Heart right ventricle (tissue), 16 donors: Measurements from ENCODE around the gene OSBPL5. TPM values are rescaled to one million over a fixed set of nuclear protein-coding genes. Genes with fewer than 3 reads are reported as not detected.

Experiments
- ATAC-seq, 8 donors: fragments of 200-7000 bp; cut with Tn5 transposase; one replicate each; pipeline ENCODE4 v1.9.1; 2020; ENCODE audit warnings: mild to moderate bottlenecking in 8 of 8, moderate library complexity in 8 of 8, moderate number of reproducible peaks in 1 of 8
- DNase-seq, 2 donors: peaks; one replicate each; pipeline ENCODE4 v3.0.0-alpha.2; 2020
- H3K27ac ChIP-seq, 10 donors: fragments of 200-600 bp; sonication (generic) in 2 of 10; one replicate each; pipeline versions ENCODE4 v1.5.0 to v1.8.0; 2020 to 2022; ENCODE audit warnings: mild to moderate bottlenecking in 3 of 10
- H3K27me3 ChIP-seq, 7 donors: fragments of 200-600 bp; one replicate each; pipeline ENCODE4 v1.8.0; 2021 to 2022; ENCODE audit warnings: mild to moderate bottlenecking in 2 of 7
- H3K36me3 ChIP-seq, 9 donors: fragments of 200-600 bp; sonication (generic) in 1 of 9; one replicate each; pipeline versions ENCODE4 v1.5.0 to v1.8.0; 2020 to 2022; ENCODE audit warnings: mild to moderate bottlenecking in 2 of 9
- H3K4me1 ChIP-seq, 9 donors: fragments of 200-600 bp; sonication (generic) in 1 of 9; one replicate each; pipeline versions ENCODE4 v1.5.0 to v1.8.0; 2020 to 2022; ENCODE audit warnings: mild to moderate bottlenecking in 4 of 9
- H3K4me3 ChIP-seq, 10 donors: fragments of 200-600 bp; sonication (generic) in 2 of 10; one replicate each; pipeline versions ENCODE4 v1.5.0 to v1.8.0; 2020 to 2022; ENCODE audit warnings: mild to moderate bottlenecking in 7 of 10, moderate library complexity in 2 of 10
- H3K9me3 ChIP-seq, 11 donors: fragments of 200-600 bp in 10 of 11; sonication (generic) in 2 of 11; one replicate each; pipeline versions ENCODE4 v1.5.0 to v1.8.0; 2013 to 2022; ENCODE audit warnings: mild to moderate bottlenecking in 2 of 11, control low read depth in 1 of 11, moderate library complexity in 1 of 11
- WGBS, 2 donors: extraction: QIAGEN DNeasy Blood & Tissue Kit; methylation state at CpG; one replicate each; pipeline ENCODE4 v1.1.7; 2013; ENCODE audit warnings: inconsistent platforms in 1 of 2; 5-methylcytosine and 5-hydroxymethylcytosine counted together
- intact Hi-C, 10 donors: fragments of 100-400 bp; cut with DNase I; formaldehyde crosslinking; loops; one replicate each; pipeline versions ENCODE4 v1.11.1 to v1.14.2; 2022
- polyA plus RNA-seq, 2 donors: library from polyadenylated mRNA; stranded (reverse); fragments of 200-250 nt; gene quantifications; one replicate each; pipeline ENCODE4 v1.2.3, GENCODE V29; 2013
- total RNA-seq, 10 donors: library from RNA; stranded (reverse); fragmentation: NEBNext Ultra II Directional in 3 of 10; extraction: Animal tissue kit (Norgen Biotek cat#: 25700) in 3 of 10; gene quantifications; one replicate each; pipeline versions ENCODE4 v1.2.1 to v1.2.4, GENCODE V29; 2021 to 2023
- TF ChIP-seq, protein P1 (sequence below), 9 donors: fragments of 200-600 bp; sonication (generic) in 2 of 9; IDR thresholded peaks; one replicate each; pipeline versions ENCODE4 v1.5.0 to v1.8.0; 2021 to 2022; ENCODE audit warnings: antibody characterized with exemption in 9 of 9, mild to moderate bottlenecking in 5 of 9, moderate library complexity in 1 of 9
- donor health status: Arrhythmogenic right ventricular cardiomyopathy.
- donor health status: ischemic (EF 13 %, LVEDD 7.1; RV severe dilation, severe dysfunction).
- donor health status: healthy with polysubstance abuse.
- donor health status: DM: no; HTN: yes; CAD: no.
- donor health status: DM: no; HTN: no; CAD: no.
- donor health status: ischemic (EF 25% LVEDD 6.9; RV normal size, moderate dysfunction).
- donor health status: ischemic (EF 25% LVEDD 5.7; RV mildly dilated, moderate dysfunction).
- donor health status: healthy.
- donor health status: DM: yes; HTN: yes; CAD: no.
- donor health status: Ischemic cardiomyopathy.
- donor health status: ischemic (EF 35%, LVEDD 5.7; RV mildly dilated, moderate dysfunction).
- donor health status: nonischemic (EF 11% LVEDD 7.7; RV severe dilation, severe dysfunction).
- donor health status: DM: yes; HTN: yes; CAD: no.
- donor health status: PGD.
- donor health status: ischemic (EF 29% LVEDD 5.4; RV normal size, mild dysfunction).
- donor health status: nonischemic (EF 23%, LVEDD 6.1; RV moderate dilation, normal function).

Gene OSBPL5
- total and polyA plus RNA-seq, 12 donors = 10.4 to 18.7 (median 15.5) TPM

GRCh38 chr11:3111466-3111865, 53.6 kb downstream of the OSBPL5 start:
- no peak for DNase-seq
- Histone ChIP-seq H3K4me1 (peaks cover 0 to 19% (median 0%) of the 10 kb centered on the region in 9 donors), H3K36me3 (peaks cover 0 to 88% (median 8%) of the 10 kb centered on the region in 9 donors), H3K4me3 (no peak overlapping the region), H3K27me3 (no peaks in the 10 kb centered on the region), H3K9me3 (peaks cover 0 to 14% (median 0%) of the 10 kb centered on the region in 11 donors), H3K27ac (no peak overlapping the region)
- intact Hi-C loops = loop anchor here in 7 of 10 donors (2.0 to 10.0 kb wide), 4 partner anchors 53 to 106 kb away; partner anchors contain the start of genes MRGPRG (in 2 of the 7) and OSBPL5 (in 1 of the 7)
- 90 to 91% methylated on average over 6 of the region's 6 CpGs for WGBS, 2 donors
- ATAC-seq = no peak
- TF ChIP-seq, protein P1, sequence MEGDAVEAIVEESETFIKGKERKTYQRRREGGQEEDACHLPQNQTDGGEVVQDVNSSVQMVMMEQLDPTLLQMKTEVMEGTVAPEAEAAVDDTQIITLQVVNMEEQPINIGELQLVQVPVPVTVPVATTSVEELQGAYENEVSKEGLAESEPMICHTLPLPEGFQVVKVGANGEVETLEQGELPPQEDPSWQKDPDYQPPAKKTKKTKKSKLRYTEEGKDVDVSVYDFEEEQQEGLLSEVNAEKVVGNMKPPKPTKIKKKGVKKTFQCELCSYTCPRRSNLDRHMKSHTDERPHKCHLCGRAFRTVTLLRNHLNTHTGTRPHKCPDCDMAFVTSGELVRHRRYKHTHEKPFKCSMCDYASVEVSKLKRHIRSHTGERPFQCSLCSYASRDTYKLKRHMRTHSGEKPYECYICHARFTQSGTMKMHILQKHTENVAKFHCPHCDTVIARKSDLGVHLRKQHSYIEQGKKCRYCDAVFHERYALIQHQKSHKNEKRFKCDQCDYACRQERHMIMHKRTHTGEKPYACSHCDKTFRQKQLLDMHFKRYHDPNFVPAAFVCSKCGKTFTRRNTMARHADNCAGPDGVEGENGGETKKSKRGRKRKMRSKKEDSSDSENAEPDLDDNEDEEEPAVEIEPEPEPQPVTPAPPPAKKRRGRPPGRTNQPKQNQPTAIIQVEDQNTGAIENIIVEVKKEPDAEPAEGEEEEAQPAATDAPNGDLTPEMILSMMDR (IDR thresholded peaks at IDR 0.05) = no peak

DNA sequence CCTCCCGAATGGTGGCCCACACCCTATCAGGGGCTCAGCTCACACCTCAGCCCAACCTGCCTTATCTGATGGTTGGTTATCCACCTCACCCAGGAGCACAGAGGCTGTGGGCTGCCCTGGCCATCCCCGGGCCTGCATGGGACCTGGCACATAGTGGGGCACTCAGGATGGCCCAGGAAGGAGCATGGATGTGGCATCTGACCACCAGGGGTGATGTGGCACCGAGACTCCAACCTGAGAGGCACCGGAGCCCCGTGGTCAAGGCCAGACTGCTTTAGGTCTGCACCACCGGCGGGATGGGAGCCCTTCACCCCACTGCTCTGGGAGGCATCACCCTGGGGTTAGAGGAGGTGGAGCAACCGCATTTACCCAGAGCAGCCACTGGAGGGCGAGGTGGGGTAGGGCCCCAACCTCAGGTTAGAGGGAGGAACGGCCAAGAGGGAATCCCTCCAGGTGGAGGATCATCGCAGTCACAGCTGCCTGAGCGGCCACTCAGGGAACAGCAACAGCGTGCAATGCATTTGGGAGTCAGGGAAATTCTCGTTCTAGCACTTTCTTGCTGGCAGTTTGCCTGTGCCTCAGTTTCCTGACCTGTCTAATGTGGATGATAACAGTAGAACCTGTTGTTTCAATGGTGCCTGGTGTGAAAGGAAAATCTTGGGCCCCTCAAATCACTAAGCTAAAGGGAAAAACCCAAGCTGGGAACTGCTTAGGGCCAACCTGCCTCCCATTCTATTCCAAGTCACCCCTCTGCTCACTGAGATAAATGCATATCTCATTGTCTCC, 55.0 kb downstream of the OSBPL5 start:
- H3K9me3 ChIP-seq = peaks cover 0 to 14% (median 0%) of the 10 kb centered on the region in 11 donors
- H3K36me3 ChIP-seq = peaks cover 0 to 87% (median 6%) of the 10 kb centered on the region in 9 donors
- H3K27ac ChIP-seq = no peak overlapping the region
- no peak overlapping the region for H3K4me3 ChIP-seq
- H3K27me3 ChIP-seq = no peaks in the 10 kb centered on the region
- DNase-seq (peak in 1 of 2 donors; percentile 45), ATAC-seq (peak; percentile 8 to 75 (median 73))
- peaks cover 0 to 19% (median 0%) of the 10 kb centered on the region in 9 donors for H3K4me1 ChIP-seq
- 71 to 73% methylated on average over 14 of the region's 14 CpGs for WGBS, 2 donors
- TF ChIP-seq, protein P1 (IDR thresholded peaks at IDR 0.05) = peak; percentile 47 to 76 (median 68)
- intact Hi-C loops = loop anchor here in 8 of 10 donors (2.0 to 10.0 kb wide), 4 partner anchors 55 to 107 kb away; partner anchors contain the start of genes MRGPRG (in 3 of the 8) and OSBPL5 (in 1 of the 8)

GRCh38 chr11:3109434-3109833, 55.7 kb downstream of the OSBPL5 start:
- 91 to 96% methylated on average over 7 of the region's 7 CpGs for WGBS, 2 donors

DNA sequence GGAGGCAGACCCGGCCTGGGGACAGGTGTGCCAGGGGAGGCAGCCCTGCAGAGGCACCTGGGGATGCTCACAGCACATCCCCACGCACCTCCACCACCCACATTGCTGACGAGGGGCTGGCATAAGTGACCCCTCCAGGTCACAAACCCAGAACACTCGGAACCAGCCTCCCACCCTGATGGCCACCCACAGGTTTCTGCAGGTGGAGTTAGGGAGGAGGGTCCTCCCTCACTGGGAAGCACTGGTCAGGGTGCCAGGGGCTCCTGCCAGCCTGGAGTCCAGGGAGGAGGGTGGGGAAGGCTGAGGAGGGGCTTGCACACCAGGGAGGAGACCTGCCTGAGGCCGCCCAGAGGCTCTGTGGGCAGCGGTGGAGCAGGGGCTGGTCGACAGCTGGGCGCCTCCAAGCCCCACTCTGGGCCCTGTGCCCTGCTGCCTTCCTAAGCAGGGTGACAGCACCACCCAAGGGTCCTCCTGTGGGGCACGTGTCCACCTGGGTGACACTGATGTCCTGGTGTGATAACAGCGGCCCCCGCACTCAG, 56.9 kb downstream of the OSBPL5 start:
- Histone ChIP-seq H3K27ac (no peak overlapping the region), H3K4me1 (peaks cover 0 to 19% (median 0%) of the 10 kb centered on the region in 9 donors), H3K4me3 (no peak overlapping the region), H3K9me3 (no peaks in the 10 kb centered on the region), H3K27me3 (no peaks in the 10 kb centered on the region), H3K36me3 (peaks cover 0 to 89% (median 13%) of the 10 kb centered on the region in 9 donors)
- WGBS, 2 donors = 79 to 84% methylated on average over 11 of the region's 11 CpGs
- DNase-seq (no peak), ATAC-seq (no peak)
- TF ChIP-seq, protein P1 (IDR thresholded peaks at IDR 0.05) = no peak
- intact Hi-C loops = loop anchor here in 1 of 10 donors (5.0 kb wide), 1 partner anchor 109 kb away; the partner anchor contains the start of gene MRGPRG

More at GRCh38 chr11:3109434-3109833, 55.7 kb downstream of the OSBPL5 start:
- Histone ChIP-seq H3K27me3 (no peaks in the 10 kb centered on the region), H3K9me3 (peaks cover 0 to 7% (median 0%) of the 10 kb centered on the region in 11 donors), H3K27ac (no peak overlapping the region), H3K4me3 (no peak overlapping the region), H3K36me3 (peaks cover 0 to 87% (median 6%) of the 10 kb centered on the region in 9 donors), H3K4me1 (peaks cover 0 to 19% (median 0%) of the 10 kb centered on the region in 9 donors)
- TF ChIP-seq, protein P1 (IDR thresholded peaks at IDR 0.05) = no peak
- intact Hi-C loops = loop anchor here in 1 of 10 donors (5.0 kb wide), 1 partner anchor 108 kb away; the partner anchor contains the start of gene MRGPRG
- no peak for DNase-seq
- ATAC-seq = no peak
